HepG2 (cell line): ENCODE measurements around the gene SYDE1. TPM values are rescaled to one million over a fixed set of nuclear protein-coding genes. Genes with fewer than 3 reads are reported as not detected.

ENCODE experiments used
- ATAC-seq: fragments of 200-7000 bp; cut with Tn5 transposase; 3 replicates; pipeline ENCODE4 v1.9.1; 2020; ENCODE audit warnings: mild to moderate bottlenecking, moderate library complexity
- BruUV-seq: library from RNA; stranded (reverse); fragments of 400-500 nt; replicated peaks from 2 replicates; lab custom pipeline; 2021; lab: Mats Ljungman, UMichigan
- CTCF ChIA-PET: fragments of 300-600 bp; formaldehyde crosslinking; extraction: SDS; loops from one replicate; lab custom pipeline; 2021; ENCODE audit warnings: low total read pairs, inconsistent platforms, low intra/inter-chr PET ratio; lab: Yijun Ruan, JAX
- POLR2A ChIA-PET: fragments of 350-600 bp; sonication (Branson Sonifier 250); formaldehyde crosslinking; loops from one replicate; lab custom pipeline; 2020; ENCODE audit warnings: antibody characterized with exemption, inconsistent platforms; lab: Yijun Ruan, JAX
- DNase-seq: peaks from one replicate; pipeline ENCODE4 v3.0.0-alpha.2; 2015; ENCODE audit warnings: low spot score
- FAIRE-seq: peaks from 3 replicates; lab custom pipeline; 2011; peaks lifted over from hg19 to GRCh38; lab: Jason Lieb, UNC
- H2AFZ ChIP-seq: one replicate; pipeline ENCODE4 v1.6.1; 2011; ENCODE audit warnings: low read length, inconsistent platforms
- H3K27ac ChIP-seq: fragments of 300-600 bp; 3 replicates; pipeline ENCODE4 v1.8.0; 2011; ENCODE audit warnings: mixed run types, mild to moderate bottlenecking, mixed read lengths, low read length, inconsistent platforms; ENCODE audit not compliant: insufficient read depth; ENCODE audit errors: extremely low read length
- H3K27me3 ChIP-seq, 2 experiments: fragments of 200-600 bp in 1 of 2; 2 replicates in 1 of 2; 3 replicates in 1 of 2; pipeline versions ENCODE4 v1.6.0 to v1.8.0; 2011; ENCODE audit warnings: low read length in 2 of 2, mild to moderate bottlenecking in 2 of 2, moderate library complexity in 2 of 2, inconsistent platforms in 1 of 2; ENCODE audit not compliant: insufficient read depth in 2 of 2, control insufficient read depth in 1 of 2
- H3K36me3 ChIP-seq, 2 experiments: fragments of 200-600 bp in 1 of 2; replicated peaks in 1 of 2; 2 replicates in 1 of 2; 3 replicates in 1 of 2; pipeline versions ENCODE4 v1.5.1 to v1.8.0; 2011; ENCODE audit warnings: low read length in 2 of 2, inconsistent platforms in 1 of 2; ENCODE audit not compliant: insufficient read depth in 2 of 2, control insufficient read depth in 1 of 2
- H3K4me1 ChIP-seq: 2 replicates; pipeline ENCODE4 v1.5.1; 2012; ENCODE audit warnings: low read length, inconsistent platforms; ENCODE audit not compliant: insufficient read depth
- H3K4me2 ChIP-seq: 2 replicates; pipeline ENCODE4 v1.6.0; 2011; ENCODE audit warnings: low read depth, low read length, inconsistent platforms
- H3K4me3 ChIP-seq, 3 experiments: fragments of 200-600 bp in 1 of 3; sonication (generic), shearing (Covaris generic) in 1 of 3; replicated peaks in 1 of 3; 2 replicates each; pipeline ENCODE4 v1.5.1; 2011 to 2016; ENCODE audit warnings: low read length in 3 of 3, inconsistent platforms in 2 of 3, low read depth in 2 of 3, mild to moderate bottlenecking in 2 of 3, control low read depth in 1 of 3, mixed read lengths in 1 of 3; ENCODE audit not compliant: insufficient read depth in 1 of 3
- H3K79me2 ChIP-seq: one replicate; pipeline ENCODE4 v1.6.1; 2011; ENCODE audit warnings: low read length, inconsistent platforms; ENCODE audit not compliant: insufficient read depth
- H3K9ac ChIP-seq: 2 replicates; pipeline ENCODE4 v1.6.0; 2011; ENCODE audit warnings: mild to moderate bottlenecking, low read depth, low read length, inconsistent platforms; ENCODE audit not compliant: insufficient read depth
- H3K9me3 ChIP-seq: 2 replicates; pipeline ENCODE4 v1.5.1; 2012; ENCODE audit warnings: mild to moderate bottlenecking, low read length
- H4K20me1 ChIP-seq: 2 replicates; pipeline ENCODE4 v1.6.0; 2011; ENCODE audit warnings: inconsistent platforms, mild to moderate bottlenecking, low read length, moderate library complexity; ENCODE audit not compliant: insufficient read depth
- AHR ChIP-seq: IDR thresholded peaks from 2 replicates; pipeline ENCODE4 v1.6.1; 2018; ENCODE audit warnings: missing genetic modification reagents, missing compliant biosample characterization
- ARNT2 ChIP-seq: sonication (generic); formaldehyde crosslinking; IDR thresholded peaks from 2 replicates; pipeline ENCODE4 v1.8.0; 2022; ENCODE audit warnings: mild to moderate bottlenecking, low read depth, missing genetic modification reagents, moderate library complexity
- ATRX ChIP-seq: sonication (generic); formaldehyde crosslinking; IDR thresholded peaks from 2 replicates; pipeline ENCODE4 v1.4.0; 2020; ENCODE audit warnings: missing genetic modification reagents, borderline replicate concordance
- FOSL2 ChIP-seq: sonication (generic); formaldehyde crosslinking; IDR thresholded peaks from 2 replicates; pipeline ENCODE4 v1.4.0; 2020; ENCODE audit warnings: missing genetic modification reagents
- FOXK2 ChIP-seq: fragments of 450-650 bp; IDR thresholded peaks from 2 replicates; pipeline ENCODE4 v1.6.1; 2016
- GZF1 ChIP-seq: sonication (generic); formaldehyde crosslinking; IDR thresholded peaks from 2 replicates; pipeline ENCODE4 v1.5.1; 2020; ENCODE audit warnings: mild to moderate bottlenecking, missing genetic modification reagents
- MEIS2 ChIP-seq: sonication (generic); formaldehyde crosslinking; IDR thresholded peaks from 2 replicates; pipeline ENCODE4 v1.9.0; 2021; ENCODE audit warnings: mild to moderate bottlenecking, missing genetic modification reagents
- NFE2L1 ChIP-seq: sonication (generic); formaldehyde crosslinking; IDR thresholded peaks from 2 replicates; pipeline ENCODE4 v1.4.0; 2020; ENCODE audit warnings: missing genetic modification reagents, mild to moderate bottlenecking, borderline replicate concordance
- ONECUT2 ChIP-seq: sonication (generic); formaldehyde crosslinking; IDR thresholded peaks from 2 replicates; pipeline ENCODE4 v1.4.0; 2020; ENCODE audit warnings: missing genetic modification reagents
- SMARCC2 ChIP-seq: fragments of 450-650 bp; IDR thresholded peaks from 2 replicates; pipeline ENCODE4 v1.6.1; 2017; ENCODE audit warnings: antibody characterized with exemption, mild to moderate bottlenecking
- ZNF3 ChIP-seq: IDR thresholded peaks from 2 replicates; pipeline ENCODE4 v1.7.0; 2017; ENCODE audit warnings: inconsistent platforms
- ZNF605 ChIP-seq: sonication (generic); formaldehyde crosslinking; IDR thresholded peaks from 2 replicates; pipeline ENCODE4 v1.8.0; 2022; ENCODE audit warnings: mild to moderate bottlenecking, missing genetic modification reagents
- ZNF841 ChIP-seq: sonication (generic); formaldehyde crosslinking; IDR thresholded peaks from 2 replicates; pipeline ENCODE4 v1.8.1; 2023; ENCODE audit warnings: missing genetic modification reagents, borderline replicate concordance
- in situ Hi-C: cut with HindIII; loops from 2 replicates; pipeline ENCODE4 v1.10.0; 2017; ENCODE audit warnings: low pct_unique_long_range_greater_than_20kb; ENCODE audit not compliant: extremely low pct_ligation_motif_present
- intact Hi-C: fragments of 100-400 bp; cut with micrococcal nuclease; formaldehyde crosslinking; loops from one replicate; pipeline ENCODE4 v1.10.0; 2022; ENCODE audit not compliant: unreplicated experiment
- polyA plus RNA-seq, 8 experiments: library from polyadenylated mRNA; depleted of rRNA in 3 of 8; stranded (reverse) in 7 of 8; unstranded in 1 of 8; fragments of >200 nt; fragmentation: Illumina TruSeq in 4 of 8; extraction: Trizol in 4 of 8; gene quantifications; 2 replicates each; pipeline versions ENCODE4 v1.2.1 to v1.2.3, GENCODE V29; 2011 to 2016; ENCODE audit warnings: low read depth in 4 of 8, missing spikeins in 1 of 8, mixed read lengths in 1 of 8; ENCODE audit not compliant: insufficient read depth in 1 of 8
- total RNA-seq, 5 experiments: library from RNA; depleted of rRNA; stranded (reverse); fragments of >200 nt; fragmentation: Illumina TruSeq; extraction: Trizol; gene quantifications; 2 replicates each; pipeline ENCODE4 v1.2.3, GENCODE V29; 2016; ENCODE audit warnings: low read depth in 1 of 5
- TF ChIP-seq, protein P1 (sequence below): sonication (generic); formaldehyde crosslinking; IDR thresholded peaks from 2 replicates; pipeline ENCODE4 v1.5.1; 2020; ENCODE audit warnings: missing genetic modification reagents, mild to moderate bottlenecking, borderline replicate concordance
- TF ChIP-seq, protein P2 (sequence below): sonication (generic); formaldehyde crosslinking; conservative IDR thresholded peaks from 2 replicates; pipeline ENCODE4 v1.8.0; 2022; ENCODE audit warnings: mild to moderate bottlenecking, moderate library complexity, missing genetic modification reagents

Gene SYDE1
- total and polyA plus RNA-seq, 2 of the 13 experiments (the other 11 are each of a cell fraction or from before 2014, with no cell fraction given) = 4.3 to 13.6 TPM

DNA sequence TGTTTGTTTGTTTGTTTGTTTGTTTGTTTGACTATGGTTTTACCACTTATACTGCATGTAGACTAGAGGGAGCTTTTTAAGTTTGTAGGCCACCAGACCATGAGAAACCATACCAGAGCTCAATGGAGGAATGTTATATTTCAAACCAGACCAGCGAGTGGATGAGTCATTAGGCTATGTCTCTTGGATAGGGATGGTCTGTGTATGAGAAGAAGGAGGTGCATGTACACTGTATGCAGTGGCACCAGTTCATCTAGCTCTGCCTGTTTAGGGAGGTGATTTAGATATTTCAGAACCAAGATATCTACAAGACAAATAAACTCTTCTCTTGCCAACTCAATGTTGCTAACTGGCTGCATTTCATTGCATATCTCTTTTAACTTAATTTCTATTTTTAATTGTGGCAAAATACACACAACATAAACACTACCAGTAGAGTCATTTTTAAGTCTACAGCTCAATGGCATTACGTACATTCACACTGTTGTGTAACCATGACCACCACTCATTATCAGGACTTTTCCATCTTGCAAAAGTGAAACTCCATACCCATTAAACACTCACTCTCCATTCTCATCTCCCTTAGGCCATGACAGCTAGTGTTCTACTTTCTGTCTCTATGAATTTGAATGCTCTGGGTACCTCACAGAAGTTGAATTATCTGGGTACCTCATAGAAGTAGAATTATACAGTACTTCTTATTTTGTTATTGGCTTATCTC, 29.2 kb downstream of the SYDE1 start (continued):
- no peak for TF ChIP-seq ATRX (CRISPR knock-in tag)

DNA sequence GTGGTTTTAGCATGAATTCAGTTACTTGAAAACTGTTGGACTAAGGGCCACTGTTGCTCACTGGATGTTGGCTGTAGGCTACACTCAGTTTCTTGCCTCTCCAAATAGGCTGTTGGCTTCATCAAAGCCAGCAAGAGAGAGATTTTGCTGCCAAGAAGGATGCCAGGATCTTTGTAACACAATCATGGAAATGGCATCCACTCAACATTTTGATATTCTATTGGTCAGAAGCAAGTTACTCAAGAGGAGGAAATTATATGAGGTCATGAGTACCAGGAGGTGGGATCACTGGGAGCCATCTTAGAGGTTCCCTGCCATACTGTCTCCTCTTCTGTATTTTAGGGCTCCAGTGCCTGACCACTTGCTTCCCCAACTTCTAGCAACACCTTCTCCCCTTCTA, 30.6 kb downstream of the SYDE1 start:
- Histone ChIP-seq H3K9ac (no peak overlapping the region), H3K9me3 (no peaks in the 10 kb centered on the region), H3K4me2 (no peak overlapping the region), H2AFZ (no peak overlapping the region), H3K79me2 (no peaks in the 10 kb centered on the region), H3K27me3 (no peaks in the 10 kb centered on the region), H3K27ac (no peak overlapping the region), H3K4me1 (no peaks in the 10 kb centered on the region), H4K20me1 (no peaks in the 10 kb centered on the region), H3K4me3 (no peak overlapping the region), H3K36me3 (no peaks in the 10 kb centered on the region)
- BruUV-seq = no TSS peak
- in situ Hi-C loops = no loop called here
- ChIA-PET POLR2A (no interaction called here), CTCF (no interaction called here)
- no peak for DNase-seq
- no peak for ATAC-seq
- no peak for TF ChIP-seq ONECUT2 (CRISPR knock-in tag)
- no peak for TF ChIP-seq GZF1 (CRISPR knock-in tag)
- no peak for TF ChIP-seq ZNF605 (CRISPR knock-in tag)
- no peak for TF ChIP-seq ARNT2
- TF ChIP-seq SMARCC2 = no peak
- TF ChIP-seq, protein P1, sequence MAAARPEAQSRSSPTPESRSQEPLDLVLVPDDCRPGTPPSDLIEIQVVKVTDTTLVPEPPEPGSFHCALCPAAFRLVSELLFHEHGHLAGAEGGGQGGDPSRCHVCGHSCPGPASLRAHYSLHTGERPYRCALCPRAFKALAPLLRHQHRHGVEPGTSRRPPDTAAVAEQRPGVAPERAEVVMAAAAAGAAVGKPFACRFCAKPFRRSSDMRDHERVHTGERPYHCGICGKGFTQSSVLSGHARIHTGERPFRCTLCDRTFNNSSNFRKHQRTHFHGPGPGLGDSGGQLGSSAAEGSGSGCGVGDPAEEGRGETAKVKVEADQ (CRISPR knock-in tag) = no peak
- TF ChIP-seq, protein P2, sequence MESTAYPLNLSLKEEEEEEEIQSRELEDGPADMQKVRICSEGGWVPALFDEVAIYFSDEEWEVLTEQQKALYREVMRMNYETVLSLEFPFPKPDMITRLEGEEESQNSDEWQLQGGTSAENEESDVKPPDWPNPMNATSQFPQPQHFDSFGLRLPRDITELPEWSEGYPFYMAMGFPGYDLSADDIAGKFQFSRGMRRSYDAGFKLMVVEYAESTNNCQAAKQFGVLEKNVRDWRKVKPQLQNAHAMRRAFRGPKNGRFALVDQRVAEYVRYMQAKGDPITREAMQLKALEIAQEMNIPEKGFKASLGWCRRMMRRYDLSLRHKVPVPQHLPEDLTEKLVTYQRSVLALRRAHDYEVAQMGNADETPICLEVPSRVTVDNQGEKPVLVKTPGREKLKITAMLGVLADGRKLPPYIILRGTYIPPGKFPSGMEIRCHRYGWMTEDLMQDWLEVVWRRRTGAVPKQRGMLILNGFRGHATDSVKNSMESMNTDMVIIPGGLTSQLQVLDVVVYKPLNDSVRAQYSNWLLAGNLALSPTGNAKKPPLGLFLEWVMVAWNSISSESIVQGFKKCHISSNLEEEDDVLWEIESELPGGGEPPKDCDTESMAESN (CRISPR knock-in tag) = no peak
- TF ChIP-seq NFE2L1 (CRISPR knock-in tag) = no peak
- no peak for TF ChIP-seq FOSL2 (CRISPR knock-in tag)
- TF ChIP-seq MEIS2 = no peak
- TF ChIP-seq ZNF841 (CRISPR knock-in tag) = no peak
- TF ChIP-seq FOXK2 = no peak
- no peak for TF ChIP-seq ZNF3
- no peak for TF ChIP-seq AHR (CRISPR knock-in tag)
- intact Hi-C loops = no loop called here
- FAIRE-seq = no peak
